ENCODE measurements around the gene TRIM71. TPM values are rescaled to one million over a fixed set of nuclear protein-coding genes. Genes with fewer than 3 reads are reported as not detected.

TRIM71 gene
- total and polyA plus RNA-seq, 3 experiments from 2014 or later: 0.02 to 0.07 TPM; not detected in 1

Other genes starting within 250 kb of the TRIM71 start
- 10 to 100 TPM; 36.9 to 39.6 TPM for gene DYNC1LI1, start 247.1 kb upstream of the TRIM71 start, total RNA-seq
- gene DYNC1LI1, start 247.1 kb upstream of the TRIM71 start, polyA plus RNA-seq: 23.4 TPM
- 10 to 100 TPM; 54.9 to 63.1 TPM for gene CNOT10, start 132.8 kb upstream of the TRIM71 start, total RNA-seq
- gene CNOT10, start 132.8 kb upstream of the TRIM71 start, polyA plus RNA-seq: 29.4 TPM
- 100 to 1,000 TPM; 113 TPM for gene CCR4, start 133.6 kb downstream of the TRIM71 start, total RNA-seq
- 10.0 TPM for gene CCR4, start 133.6 kb downstream of the TRIM71 start, polyA plus RNA-seq